Vagina (tissue), 2 donors: ENCODE measurements around the gene ZMIZ1.

Experiments
- CTCF ChIP-seq, 3 experiments: fragments of 450-650 bp in 2 of 3; fragments of 200-600 bp in 1 of 3; sonication (generic) in 1 of 3; IDR thresholded peaks; one replicate each; pipeline ENCODE4 v1.5.1; 2017 to 2019; ENCODE audit warnings: antibody characterized with exemption in 3 of 3, mild to moderate bottlenecking in 2 of 3, moderate library complexity in 2 of 3
- POLR2A ChIP-seq, 2 donors: fragments of 450-650 bp; IDR thresholded peaks; one replicate each; pipeline ENCODE4 v1.6.1; 2017; ENCODE audit warnings: antibody characterized with exemption in 2 of 2, mild to moderate bottlenecking in 2 of 2, moderate library complexity in 2 of 2
- POLR2AphosphoS5 ChIP-seq, 2 donors: sonication (generic); formaldehyde crosslinking; IDR thresholded peaks; one replicate each; pipeline ENCODE4 v1.9.0; 2017; ENCODE audit warnings: antibody characterized with exemption in 2 of 2, mild to moderate bottlenecking in 2 of 2, low read depth in 1 of 2; ENCODE audit not compliant: insufficient read depth in 1 of 2

- TF ChIP-seq CTCF (IDR thresholded peaks at IDR 0.05) (no peak), POLR2AphosphoS5 (IDR thresholded peaks at IDR 0.05; ENCODE audit: insufficient read depth in 1 of 2, low read depth in 1 of 2) (no peak), POLR2A (IDR thresholded peaks at IDR 0.05) (no peak)
Measured at GRCh38 chr10:79277579-79278269, 209.0 kb downstream of the ZMIZ1 start.
